H1 (cell line): ENCODE data around the gene CCDC33. TPM values are rescaled to one million over a fixed set of nuclear protein-coding genes. Genes with fewer than 3 reads are reported as not detected.

ENCODE experiments used
- polyA plus RNA-seq, 7 experiments: library from polyadenylated mRNA; depleted of rRNA in 3 of 7; stranded (reverse) in 5 of 7; unstranded in 2 of 7; fragments of >200 nt in 5 of 7; fragments of 200-250 nt in 2 of 7; gene quantifications; 1 replicate in 5 of 7; 2 replicates in 1 of 7; 4 replicates in 1 of 7; pipeline versions ENCODE4 v1.2.1 to v1.2.3, GENCODE V29; 2011 to 2013; ENCODE audit warnings: missing spikeins in 2 of 7, mixed read lengths in 2 of 7
- total RNA-seq: library from RNA; stranded (reverse); fragmentation: NEBNext Ultra II Directional; extraction: Animal tissue kit (Norgen Biotek cat#: 25700); gene quantifications from 2 replicates; pipeline ENCODE4 v1.2.1, GENCODE V29; 2021
- TF ChIP-seq, protein P1 (sequence below), 3 experiments: IDR thresholded peaks; 1 replicate in 2 of 3; 2 replicates in 1 of 3; pipeline versions ENCODE4 v1.5.1 to v1.6.1; 2011; ENCODE audit warnings: low read length in 3 of 3, mild to moderate bottlenecking in 3 of 3, inconsistent platforms in 2 of 3, low read depth in 1 of 3, moderate library complexity in 1 of 3; ENCODE audit not compliant: insufficient read depth in 1 of 3; ENCODE audit errors: control extremely low read depth in 1 of 3

The CCDC33 gene
- total and polyA plus RNA-seq, 2 of the 8 experiments (the other 6 are each of a cell fraction or from before 2014, with no cell fraction given) = 2.0 to 2.7 TPM

DNA sequence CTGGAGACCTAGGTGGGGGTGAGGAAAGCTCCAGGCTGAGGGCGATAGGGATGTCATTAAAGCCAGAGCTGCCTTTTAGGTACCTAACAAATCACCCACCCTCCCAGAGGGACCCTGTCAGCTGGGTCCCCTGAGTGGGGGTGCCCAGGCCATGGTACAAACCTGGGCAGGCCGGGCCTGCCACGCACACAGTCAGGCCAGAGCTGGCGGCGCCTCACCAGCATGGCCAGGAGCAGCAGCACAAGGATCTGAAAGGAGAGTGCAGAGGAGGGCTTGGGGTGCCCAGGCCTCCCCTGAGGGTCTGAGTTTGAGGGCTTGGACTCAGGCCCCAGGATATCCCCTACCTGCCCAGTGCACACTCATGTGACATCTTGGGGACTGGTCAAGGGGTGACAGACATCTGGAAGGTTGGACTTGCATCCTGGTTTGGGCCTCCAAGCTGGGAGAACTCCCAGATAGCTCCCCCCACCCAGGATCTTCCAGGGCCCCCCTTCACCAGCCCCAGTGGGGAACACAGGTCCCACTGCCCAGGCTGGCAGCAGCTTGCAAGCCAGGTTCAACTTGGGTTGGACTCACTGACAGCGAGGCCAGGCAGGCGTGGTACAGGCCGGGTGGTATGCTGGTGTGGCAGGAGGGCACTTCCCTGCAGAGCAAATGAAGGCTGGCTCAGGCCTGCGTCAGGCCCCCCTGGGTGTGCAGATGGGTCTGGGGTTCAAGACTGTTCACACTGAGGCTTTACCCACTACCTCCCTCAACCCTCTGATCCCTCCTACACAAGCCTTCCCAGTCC, 38.8 kb upstream of the CCDC33 start (continued):
- TF ChIP-seq, protein P1, sequence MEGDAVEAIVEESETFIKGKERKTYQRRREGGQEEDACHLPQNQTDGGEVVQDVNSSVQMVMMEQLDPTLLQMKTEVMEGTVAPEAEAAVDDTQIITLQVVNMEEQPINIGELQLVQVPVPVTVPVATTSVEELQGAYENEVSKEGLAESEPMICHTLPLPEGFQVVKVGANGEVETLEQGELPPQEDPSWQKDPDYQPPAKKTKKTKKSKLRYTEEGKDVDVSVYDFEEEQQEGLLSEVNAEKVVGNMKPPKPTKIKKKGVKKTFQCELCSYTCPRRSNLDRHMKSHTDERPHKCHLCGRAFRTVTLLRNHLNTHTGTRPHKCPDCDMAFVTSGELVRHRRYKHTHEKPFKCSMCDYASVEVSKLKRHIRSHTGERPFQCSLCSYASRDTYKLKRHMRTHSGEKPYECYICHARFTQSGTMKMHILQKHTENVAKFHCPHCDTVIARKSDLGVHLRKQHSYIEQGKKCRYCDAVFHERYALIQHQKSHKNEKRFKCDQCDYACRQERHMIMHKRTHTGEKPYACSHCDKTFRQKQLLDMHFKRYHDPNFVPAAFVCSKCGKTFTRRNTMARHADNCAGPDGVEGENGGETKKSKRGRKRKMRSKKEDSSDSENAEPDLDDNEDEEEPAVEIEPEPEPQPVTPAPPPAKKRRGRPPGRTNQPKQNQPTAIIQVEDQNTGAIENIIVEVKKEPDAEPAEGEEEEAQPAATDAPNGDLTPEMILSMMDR (IDR thresholded peaks at IDR 0.05; ENCODE audit: control extremely low read depth in 1 of 3, insufficient read depth in 1 of 3, low read depth in 1 of 3, low read length in 3 of 3) = no peak
